Right lobe of liver (tissue), 4 donors: ENCODE measurements around the gene AGR3.

Experiments used
- CTCF ChIP-seq, 4 donors: fragments of 200-600 bp in 3 of 4; fragments of 450-650 bp in 1 of 4; IDR thresholded peaks; one replicate each; pipeline versions ENCODE4 v1.5.1 to v1.8.0; 2016 to 2022; ENCODE audit warnings: antibody characterized with exemption in 4 of 4, mild to moderate bottlenecking in 2 of 4
- POLR2A ChIP-seq: fragments of 450-650 bp; IDR thresholded peaks from one replicate; pipeline ENCODE4 v1.6.1; 2017; ENCODE audit warnings: antibody characterized with exemption, mild to moderate bottlenecking
- donor health status: DM: no; HTN: no; CAD: no.
- donor health status: DM: no; HTN: no; CAD: no.
- donor health status: DM: no; HTN: yes; CAD: no.

GRCh38 chr7:16841681-16842080 is 40.1 kb downstream of the AGR3 start:
- TF ChIP-seq CTCF (IDR thresholded peaks at IDR 0.05) (no peak), POLR2A (no peak)
